ENCODE results near the gene C1orf35.

C1orf35 gene

GRCh38 chr1:228131766-228132165 is 28.6 kb upstream of the C1orf35 start:
- DNase-seq (ENCODE audit: low read depth), result no peak
- no peak overlapping the region for H3K4me3 ChIP-seq (ENCODE audit: low read depth, low read length)
- TF ChIP-seq, protein P1, sequence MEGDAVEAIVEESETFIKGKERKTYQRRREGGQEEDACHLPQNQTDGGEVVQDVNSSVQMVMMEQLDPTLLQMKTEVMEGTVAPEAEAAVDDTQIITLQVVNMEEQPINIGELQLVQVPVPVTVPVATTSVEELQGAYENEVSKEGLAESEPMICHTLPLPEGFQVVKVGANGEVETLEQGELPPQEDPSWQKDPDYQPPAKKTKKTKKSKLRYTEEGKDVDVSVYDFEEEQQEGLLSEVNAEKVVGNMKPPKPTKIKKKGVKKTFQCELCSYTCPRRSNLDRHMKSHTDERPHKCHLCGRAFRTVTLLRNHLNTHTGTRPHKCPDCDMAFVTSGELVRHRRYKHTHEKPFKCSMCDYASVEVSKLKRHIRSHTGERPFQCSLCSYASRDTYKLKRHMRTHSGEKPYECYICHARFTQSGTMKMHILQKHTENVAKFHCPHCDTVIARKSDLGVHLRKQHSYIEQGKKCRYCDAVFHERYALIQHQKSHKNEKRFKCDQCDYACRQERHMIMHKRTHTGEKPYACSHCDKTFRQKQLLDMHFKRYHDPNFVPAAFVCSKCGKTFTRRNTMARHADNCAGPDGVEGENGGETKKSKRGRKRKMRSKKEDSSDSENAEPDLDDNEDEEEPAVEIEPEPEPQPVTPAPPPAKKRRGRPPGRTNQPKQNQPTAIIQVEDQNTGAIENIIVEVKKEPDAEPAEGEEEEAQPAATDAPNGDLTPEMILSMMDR (IDR thresholded peaks at IDR 0.05; ENCODE audit: control insufficient read depth, extremely low read depth, insufficient read depth), result no peak

- H3K4me3 ChIP-seq (ENCODE audit: low read depth, low read length), result no peak overlapping the region
- TF ChIP-seq, protein P1 (IDR thresholded peaks at IDR 0.05; ENCODE audit: control insufficient read depth, extremely low read depth, insufficient read depth), result no peak
- no peak for DNase-seq (ENCODE audit: low read depth)
Measured at GRCh38 chr1:228125185-228125584, 22.1 kb upstream of the C1orf35 start.

DNA sequence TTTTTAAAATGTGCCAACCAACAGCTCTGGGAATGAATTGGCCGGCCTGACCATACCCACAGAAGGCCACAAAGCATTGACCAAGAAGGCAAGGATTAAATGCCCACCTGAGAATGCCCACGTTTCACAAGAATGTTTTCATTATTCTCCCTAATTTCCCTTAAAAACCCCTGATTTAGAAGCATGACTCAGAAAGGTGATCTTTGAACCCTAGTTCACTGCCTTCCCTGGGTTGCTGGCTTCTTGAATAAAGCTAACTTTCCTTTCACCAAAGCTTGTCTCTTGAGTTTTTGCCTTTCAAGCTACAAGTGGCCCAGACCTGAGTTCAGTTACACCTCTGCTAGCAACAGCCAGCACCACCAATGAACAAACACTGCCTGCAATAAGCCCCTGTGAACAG is 20.4 kb upstream of the C1orf35 start:
- H3K4me3 ChIP-seq (ENCODE audit: low read depth, low read length), result no peak overlapping the region
- TF ChIP-seq, protein P1 (IDR thresholded peaks at IDR 0.05; ENCODE audit: control insufficient read depth, extremely low read depth, insufficient read depth), result no peak
- no peak for DNase-seq (ENCODE audit: low read depth)

DNA sequence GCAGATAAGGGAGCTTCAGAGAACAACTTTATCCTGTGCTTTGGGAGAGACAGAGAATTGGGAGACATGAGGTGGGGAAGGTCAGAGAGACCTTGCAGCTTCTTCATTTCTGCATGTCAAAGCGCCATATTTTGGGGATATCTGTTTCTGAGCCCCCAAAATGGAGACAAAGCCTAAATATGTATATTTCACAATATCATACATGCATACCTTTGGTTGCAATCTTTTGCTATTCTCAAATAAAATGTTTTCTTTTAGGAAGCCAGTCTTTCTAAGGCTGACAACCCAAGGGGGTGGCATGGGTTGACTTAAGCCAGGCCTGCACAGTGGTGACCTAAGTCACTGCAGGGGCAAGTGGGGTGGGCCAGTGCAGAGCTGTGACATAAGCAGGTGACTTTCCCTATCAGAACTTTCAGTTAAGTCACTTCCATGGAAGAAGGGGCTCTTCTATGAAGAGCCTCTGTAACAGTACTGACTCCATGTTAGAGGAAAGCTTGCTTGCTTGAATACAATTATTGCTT is 19.9 kb upstream of the C1orf35 start:
- DNase-seq (ENCODE audit: low read depth), result no peak
- H3K4me3 ChIP-seq (ENCODE audit: low read depth, low read length), result no peak overlapping the region
- TF ChIP-seq, protein P1 (IDR thresholded peaks at IDR 0.05; ENCODE audit: control insufficient read depth, extremely low read depth, insufficient read depth), result no peak

- TF ChIP-seq, protein P1 (IDR thresholded peaks at IDR 0.05; ENCODE audit: control insufficient read depth, extremely low read depth, insufficient read depth), result no peak
- no peak overlapping the region for H3K4me3 ChIP-seq (ENCODE audit: low read depth, low read length)
Measured at GRCh38 chr1:228120857-228121489, 17.8 kb upstream of the C1orf35 start.

GRCh38 chr1:228120351-228120750 is 17.2 kb upstream of the C1orf35 start:
- TF ChIP-seq, protein P1 (IDR thresholded peaks at IDR 0.05; ENCODE audit: control insufficient read depth, extremely low read depth, insufficient read depth), result no peak
- DNase-seq (ENCODE audit: low read depth), result no peak
- no peak overlapping the region for H3K4me3 ChIP-seq (ENCODE audit: low read depth, low read length)

More at GRCh38 chr1:228120857-228121489, 17.8 kb upstream of the C1orf35 start:
- DNase-seq (ENCODE audit: low read depth), result no peak

GRCh38 chr1:228118040-228118439 is 14.9 kb upstream of the C1orf35 start:
- TF ChIP-seq, protein P1 (IDR thresholded peaks at IDR 0.05; ENCODE audit: control insufficient read depth, extremely low read depth, insufficient read depth), result no peak
- H3K4me3 ChIP-seq (ENCODE audit: low read depth, low read length), result no peak overlapping the region
- no peak for DNase-seq (ENCODE audit: low read depth)

Data from LNCaP clone FGC (cell line).